GM18861 (cell line): ENCODE results near the gene P4HTM.

Experiments
- ATAC-seq: cut with Tn5 transposase; IDR thresholded peaks from one replicate; pipeline ENCODE4 v1.9.1; 2021; ENCODE audit not compliant: unreplicated experiment

P4HTM gene

GRCh38 chr3:48982686-48983085, 7.4 kb upstream of the P4HTM start:
- ATAC-seq, result no peak

DNA sequence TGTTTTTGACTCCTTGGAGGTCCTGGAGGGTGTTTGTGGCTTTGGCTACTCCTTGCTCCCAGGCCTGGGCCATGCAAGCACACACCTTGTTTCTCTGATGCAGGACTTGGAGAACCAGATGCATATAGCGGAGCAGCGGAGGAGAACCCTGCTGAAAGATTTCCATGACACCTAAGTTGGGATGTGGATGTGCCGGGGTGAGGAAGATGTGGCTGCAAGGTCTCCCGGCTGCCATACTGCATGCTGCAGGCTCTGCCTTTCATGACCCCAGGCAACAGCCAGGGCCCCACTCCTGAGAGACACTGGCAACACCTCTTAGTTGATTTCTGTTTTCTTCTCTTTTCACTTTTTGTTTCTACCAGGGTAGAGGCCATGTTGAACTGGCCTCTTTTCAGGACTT, 6.9 kb upstream of the P4HTM start:
- no peak for ATAC-seq

DNA sequence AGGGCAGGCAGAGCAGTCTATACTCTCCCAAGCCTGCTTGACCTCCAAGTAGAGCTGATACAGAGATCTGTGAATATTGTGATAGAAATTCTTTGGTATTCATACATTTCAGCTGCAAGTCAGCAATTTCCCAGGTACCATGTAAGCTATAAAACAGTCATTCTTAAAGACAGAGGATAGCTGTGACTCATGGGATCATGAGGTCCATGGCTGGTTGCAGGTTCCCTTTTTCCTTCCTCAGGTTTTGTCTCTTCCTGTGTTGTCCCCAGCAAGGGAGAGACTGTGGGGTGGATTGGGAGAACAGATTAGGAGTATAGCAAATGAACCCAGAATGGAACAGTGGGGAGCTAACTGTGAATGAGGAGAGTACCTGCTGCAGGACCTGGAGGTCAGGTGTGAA, 5.4 kb upstream of the P4HTM start:
- ATAC-seq, result no peak

DNA sequence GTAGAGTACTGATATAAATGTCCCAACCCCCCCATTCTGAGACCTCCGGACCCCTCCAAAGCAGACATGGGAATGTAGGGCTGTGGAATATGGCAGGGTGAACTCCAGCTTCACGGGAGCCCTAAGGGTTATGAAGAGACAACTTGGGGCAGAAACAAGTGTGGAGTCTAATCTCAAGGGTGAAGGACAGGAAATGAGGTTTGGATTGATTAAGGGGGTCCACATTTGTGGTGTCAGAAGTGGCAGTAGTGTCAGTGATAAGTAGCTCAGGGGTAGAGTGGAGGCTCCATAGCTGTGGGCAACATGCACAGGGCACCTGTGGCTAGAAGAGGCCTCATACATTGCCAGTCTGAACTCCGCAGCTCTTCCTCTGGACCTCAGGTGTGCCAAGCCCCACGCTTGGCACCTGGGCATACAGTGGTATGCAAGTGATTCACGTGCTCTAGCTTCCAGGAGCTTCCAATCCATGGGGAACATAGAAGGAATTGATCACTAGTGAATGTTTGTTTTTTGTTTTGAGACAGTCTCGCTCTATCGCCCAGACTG, 4.1 kb upstream of the P4HTM start:
- no peak for ATAC-seq

- no peak for ATAC-seq
Observed at GRCh38 chr3:48989126-48989795, 780 bp upstream of the P4HTM start.

DNA sequence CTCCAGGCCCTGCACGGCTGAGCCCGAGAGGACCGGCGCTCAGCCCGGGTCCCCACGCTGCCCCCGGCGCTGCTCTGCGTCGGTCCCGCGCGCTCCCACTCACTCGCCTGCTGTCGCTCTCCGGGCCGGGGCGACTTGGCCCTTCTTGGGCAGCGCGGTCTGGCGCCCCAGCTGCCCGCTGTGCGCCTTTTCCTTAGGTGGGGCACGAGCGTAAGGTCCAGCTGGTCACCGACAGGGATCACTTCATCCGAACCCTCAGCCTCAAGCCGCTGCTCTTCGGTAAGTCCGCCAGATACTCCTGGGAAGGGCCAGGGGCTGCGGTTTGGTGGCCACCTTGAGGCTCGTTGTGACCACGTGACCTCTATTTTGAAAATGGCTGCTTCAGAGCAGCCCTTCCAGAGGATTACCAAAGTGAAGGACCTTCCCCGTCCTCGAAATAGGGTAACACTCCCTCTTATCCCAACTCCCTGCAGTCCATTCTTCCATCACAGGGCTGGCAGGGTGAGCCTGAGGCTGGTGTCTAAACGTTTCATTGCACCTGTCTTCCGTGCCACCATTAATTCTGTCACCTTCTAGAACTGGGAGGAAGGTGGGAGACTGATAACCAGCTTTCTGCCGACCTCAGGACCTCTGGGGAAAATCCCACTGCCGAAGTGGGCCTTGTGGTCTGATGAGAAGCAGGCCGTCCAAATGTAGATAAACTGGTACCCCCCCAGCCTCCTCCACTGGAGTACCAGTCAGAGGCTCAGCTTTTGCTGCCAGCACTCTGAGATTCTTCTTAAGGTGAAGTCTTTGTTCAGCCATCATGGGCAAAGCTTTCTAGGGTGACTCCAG, 812 bp downstream of the P4HTM start:
- ATAC-seq, result no peak

DNA sequence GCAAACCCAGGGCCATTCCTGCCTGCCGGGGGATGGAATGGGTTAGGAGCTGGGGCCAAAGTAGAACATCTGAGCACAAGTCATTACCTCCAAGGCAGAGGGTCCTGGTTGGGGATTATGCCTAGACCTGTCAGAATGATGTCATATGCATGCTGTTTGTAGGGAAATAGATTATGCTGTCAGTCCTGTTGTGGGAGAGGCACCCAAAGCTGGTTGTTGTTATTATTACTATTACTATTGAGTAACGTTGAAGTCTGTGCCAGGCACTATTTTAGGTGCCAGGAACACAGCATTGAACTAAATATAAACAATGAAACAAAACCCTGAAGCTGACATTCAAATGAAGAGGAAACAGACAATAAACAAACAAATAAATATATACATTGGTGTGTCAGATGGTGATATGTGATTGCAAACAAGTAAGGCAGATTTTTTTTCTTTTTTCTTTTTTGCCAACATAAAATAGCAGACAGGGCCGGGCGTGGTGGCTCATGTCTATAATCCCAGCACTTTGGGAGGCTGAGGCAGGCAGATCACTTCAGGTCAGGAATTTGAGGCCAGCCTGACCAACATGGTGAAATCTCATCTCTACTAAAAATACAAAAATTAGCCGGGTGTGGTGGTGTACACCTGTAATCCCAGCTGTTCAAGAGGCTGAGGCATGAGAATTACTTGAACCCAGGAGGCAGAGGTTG, 2.0 kb downstream of the P4HTM start:
- no peak for ATAC-seq

DNA sequence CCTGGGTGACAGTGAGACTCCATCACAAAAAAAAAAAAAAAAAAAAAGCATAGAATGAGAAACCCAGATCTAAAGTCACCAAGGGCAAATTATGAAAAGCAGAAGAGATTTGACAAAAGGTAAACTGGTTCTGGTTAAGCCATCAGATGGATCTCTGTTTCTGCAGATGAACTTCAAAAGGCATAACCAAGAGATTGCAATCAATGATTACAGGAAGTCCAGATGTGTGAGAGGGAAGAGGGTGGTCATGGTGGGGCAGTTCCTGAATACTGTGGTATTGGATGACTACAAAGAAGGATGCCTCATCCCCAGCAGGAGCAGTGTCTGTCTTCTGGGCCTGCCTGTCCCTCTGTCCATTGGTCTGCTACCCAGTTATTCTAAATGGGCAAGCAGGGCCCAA, 3.8 kb downstream of the P4HTM start:
- no peak for ATAC-seq

- ATAC-seq, result no peak
Observed at GRCh38 chr3:48996640-48997039, 6.6 kb downstream of the P4HTM start.

DNA sequence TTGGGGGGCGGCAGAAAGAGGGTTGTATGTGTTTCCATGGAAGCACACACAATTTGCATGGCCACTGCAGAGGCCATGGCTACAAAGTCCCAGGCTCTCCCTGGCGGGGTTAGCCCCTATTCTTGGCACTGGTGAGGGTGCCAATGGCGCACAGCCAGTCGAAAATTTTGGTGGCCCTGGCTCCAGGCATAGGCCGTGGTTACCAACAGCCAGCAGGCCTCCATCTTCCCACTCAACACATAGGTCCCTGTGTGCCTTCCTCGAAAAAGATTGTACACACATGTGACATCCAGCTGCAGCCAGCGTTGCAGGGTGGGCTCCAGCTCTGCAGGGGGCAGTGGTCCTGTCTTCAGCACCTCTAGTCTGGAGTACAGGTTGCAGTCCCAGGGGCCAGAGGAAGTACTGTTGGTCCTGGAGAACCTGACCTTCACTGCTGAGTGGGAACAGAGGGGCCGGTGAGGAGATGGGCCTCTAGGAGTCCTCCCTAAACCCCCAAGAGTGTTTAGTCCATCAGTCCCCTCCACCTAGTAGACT, 7.1 kb downstream of the P4HTM start:
- ATAC-seq, result no peak

- ATAC-seq, result no peak
Observed at GRCh38 chr3:48997714-48998637, 7.9 kb downstream of the P4HTM start.

DNA sequence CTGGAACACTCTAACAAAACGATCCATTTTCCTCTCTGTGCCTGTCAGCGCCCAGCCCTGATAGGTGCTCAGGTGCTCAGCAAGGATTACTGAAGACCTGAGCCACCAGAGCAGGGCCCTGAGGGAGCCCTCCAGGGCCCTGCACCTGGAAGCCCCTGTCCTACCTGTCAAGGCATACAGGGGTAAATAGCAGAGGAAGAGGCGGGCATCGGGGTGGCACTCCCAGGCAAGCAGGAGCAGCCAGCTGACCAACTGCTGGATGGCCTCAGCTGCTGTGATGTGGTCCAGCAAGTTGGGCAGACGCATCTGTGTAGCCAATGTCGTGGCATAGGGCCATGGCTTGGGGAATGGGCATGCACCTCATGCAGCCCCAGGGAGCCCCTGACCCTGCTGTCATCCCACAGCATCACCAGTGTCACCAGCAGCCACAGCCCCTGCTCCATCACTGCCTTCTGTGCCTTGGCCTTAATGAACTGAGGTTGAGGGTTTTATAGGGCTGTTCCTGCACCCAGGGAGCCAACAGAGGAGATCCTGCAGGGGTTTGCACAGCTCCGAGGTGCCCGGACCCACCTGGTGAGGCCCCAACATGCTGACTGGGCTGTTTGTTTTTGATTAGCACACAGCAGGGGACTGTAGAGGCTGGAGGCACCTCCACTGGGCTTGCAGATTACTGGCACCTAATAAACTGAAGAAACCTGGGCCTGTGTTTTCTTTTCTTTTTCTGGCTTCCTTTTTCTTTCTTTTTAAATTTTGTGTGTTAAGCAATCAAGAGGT, 9.2 kb downstream of the P4HTM start:
- ATAC-seq, result no peak

DNA sequence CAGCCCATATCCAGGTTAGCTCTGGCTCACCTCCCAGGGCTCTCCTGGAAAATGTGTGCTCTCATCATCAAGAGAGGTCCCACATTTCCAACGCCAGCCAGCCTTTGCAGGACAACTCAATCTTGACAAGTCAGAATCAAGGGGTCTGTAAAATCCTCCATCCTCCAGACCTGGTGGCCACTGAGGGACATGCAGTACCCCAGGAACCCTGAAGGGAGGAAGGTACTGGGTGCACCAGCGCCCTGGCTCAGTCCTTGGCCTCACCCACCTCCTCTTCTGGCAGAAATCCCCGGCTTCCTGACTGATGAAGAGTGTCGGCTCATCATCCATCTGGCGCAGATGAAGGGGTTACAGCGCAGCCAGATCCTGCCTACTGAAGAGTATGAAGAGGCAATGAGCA, 11.1 kb downstream of the P4HTM start:
- no peak for ATAC-seq

DNA sequence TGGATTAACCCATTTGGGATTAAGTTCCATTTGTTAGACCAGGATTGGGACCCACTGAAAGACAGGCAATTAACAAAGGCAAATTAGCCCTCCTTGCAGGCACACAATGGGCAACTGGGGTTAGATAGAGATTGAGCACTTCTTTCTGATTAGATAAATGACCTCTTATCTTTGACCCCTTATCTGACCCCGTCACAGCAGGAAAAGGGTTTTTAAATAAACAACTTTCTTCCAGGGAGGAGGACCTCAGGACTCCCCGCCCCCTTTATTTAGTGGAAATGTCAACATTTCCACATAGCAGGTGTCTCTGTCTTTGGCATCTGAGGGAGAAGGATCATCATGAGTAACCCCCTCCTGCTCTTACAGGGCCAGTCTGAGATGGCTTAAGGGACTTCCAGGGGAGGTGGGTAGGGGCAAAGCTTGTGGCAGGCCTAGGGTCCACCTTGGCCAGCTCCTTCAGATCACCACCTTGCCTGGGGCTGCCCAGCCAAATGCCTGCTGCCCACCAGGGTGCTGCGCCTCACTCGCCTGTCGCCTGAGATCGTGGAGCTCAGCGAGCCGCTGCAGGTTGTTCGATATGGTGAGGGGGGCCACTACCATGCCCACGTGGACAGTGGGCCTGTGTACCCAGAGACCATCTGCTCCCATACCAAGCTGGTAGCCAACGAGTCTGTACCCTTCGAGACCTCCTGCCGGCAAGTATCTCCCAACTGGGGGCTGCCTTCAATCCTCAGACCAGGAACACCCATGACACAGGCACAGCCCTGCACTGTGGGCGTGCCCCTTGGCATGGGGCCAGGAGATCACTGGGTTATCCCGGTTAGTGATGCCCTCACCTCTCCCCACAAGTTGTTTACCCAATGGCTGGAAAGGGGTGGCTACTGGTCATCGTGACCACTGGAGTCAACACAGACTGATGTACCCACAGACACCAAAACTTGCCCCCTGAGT, 14.6 kb downstream of the P4HTM start:
- ATAC-seq, result no peak

DNA sequence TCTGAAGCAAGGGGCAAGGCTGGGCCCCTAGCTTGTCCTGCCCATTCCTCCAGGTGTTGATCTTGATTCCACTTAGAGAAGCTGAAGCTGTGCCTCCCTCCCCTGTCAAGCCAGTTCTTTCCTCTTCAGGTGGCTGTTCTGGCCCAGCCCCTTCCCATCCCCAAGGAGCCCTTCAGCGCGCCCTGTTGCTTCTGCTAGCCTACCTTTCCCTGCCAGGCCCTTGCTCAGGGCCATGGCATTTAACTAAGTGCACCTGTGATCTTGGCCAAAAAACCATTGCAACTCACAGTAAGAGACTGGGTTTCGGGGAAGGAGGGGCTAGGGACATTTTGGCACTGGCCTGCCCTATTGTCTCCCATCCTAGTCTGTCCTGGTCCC, 15.3 kb downstream of the P4HTM start:
- ATAC-seq, result no peak

DNA sequence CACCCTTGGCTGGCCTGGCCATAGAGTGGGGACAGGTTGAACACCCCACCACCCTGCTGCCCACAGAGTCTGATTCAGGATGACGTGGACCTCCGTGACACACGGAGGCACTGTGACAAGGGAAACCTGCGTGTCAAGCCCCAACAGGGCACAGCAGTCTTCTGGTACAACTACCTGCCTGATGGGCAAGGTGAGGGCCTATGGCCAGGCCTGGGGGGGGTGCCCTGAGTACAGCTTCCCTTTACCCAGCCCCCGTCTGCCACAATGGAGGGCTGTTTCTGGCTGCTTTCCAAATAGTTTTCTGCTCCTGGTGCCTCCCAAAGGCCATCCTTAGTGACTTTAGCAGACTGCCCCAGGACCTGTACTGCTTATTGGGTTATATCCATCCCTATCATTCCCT, 16.0 kb downstream of the P4HTM start:
- ATAC-seq, result no peak

DNA sequence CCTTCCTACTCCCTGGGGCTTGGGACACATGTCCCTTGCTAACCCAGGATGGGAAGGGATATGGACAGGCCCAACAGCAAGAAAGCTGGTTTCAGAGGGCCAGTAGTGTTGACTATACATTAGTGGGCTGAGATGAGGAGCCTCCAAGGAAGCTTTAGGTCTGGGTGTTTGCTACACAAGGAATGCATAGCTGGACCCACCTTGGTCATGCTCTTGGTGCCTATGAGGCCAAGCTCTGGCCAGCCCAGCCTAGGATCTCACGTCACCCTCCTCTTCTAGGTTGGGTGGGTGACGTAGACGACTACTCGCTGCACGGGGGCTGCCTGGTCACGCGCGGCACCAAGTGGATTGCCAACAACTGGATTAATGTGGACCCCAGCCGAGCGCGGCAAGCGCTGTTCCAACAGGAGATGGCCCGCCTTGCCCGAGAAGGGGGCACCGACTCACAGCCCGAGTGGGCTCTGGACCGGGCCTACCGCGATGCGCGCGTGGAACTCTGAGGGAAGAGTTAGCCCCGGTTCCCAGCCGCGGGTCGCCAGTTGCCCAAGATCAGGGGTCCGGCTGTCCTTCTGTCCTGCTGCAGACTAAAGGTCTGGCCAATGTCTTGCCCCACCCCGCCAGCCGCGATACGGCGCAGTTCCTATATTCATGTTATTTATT, 16.5 kb downstream of the P4HTM start:
- no peak for ATAC-seq
